GM21723 (cell line): ENCODE data around the gene RNF214.
"Not testable (repeated sequence)": the region's sequence is repeated elsewhere in the genome, so short reads cannot be mapped to it uniquely, and the experiment has no call there.

Experiments
- ATAC-seq: cut with Tn5 transposase; IDR thresholded peaks from one replicate; pipeline ENCODE4 v1.9.1; 2021; ENCODE audit warnings: mild to moderate bottlenecking, moderate library complexity; ENCODE audit not compliant: unreplicated experiment

RNF214 gene

GRCh38 chr11:117197516-117198456, 34.7 kb upstream of the RNF214 start:
- no peak for ATAC-seq

GRCh38 chr11:117198613-117199012, 33.9 kb upstream of the RNF214 start:
- no peak for ATAC-seq

GRCh38 chr11:117199053-117199915, 33.2 kb upstream of the RNF214 start, which contains the start of gene TAGLN:
Gene TAGLN, plus strand, starts transcription at chr11:117199370. Its CDS starts 3,644 bp downstream, at chr11:117203014.
- ATAC-seq = no peak

GRCh38 chr11:117199916-117200812, 32.3 kb upstream of the RNF214 start:
- no peak for ATAC-seq

GRCh38 chr11:117200813-117201657, 31.4 kb upstream of the RNF214 start:
- ATAC-seq = no peak

GRCh38 chr11:117201658-117202305, 30.7 kb upstream of the RNF214 start:
- ATAC-seq = no peak

- no peak for ATAC-seq
Observed at GRCh38 chr11:117202386-117203068, 29.9 kb upstream of the RNF214 start.

GRCh38 chr11:117203069-117203407, 29.4 kb upstream of the RNF214 start:
- no peak for ATAC-seq

GRCh38 chr11:117204283-117205080, 28.0 kb upstream of the RNF214 start:
- ATAC-seq = no peak

GRCh38 chr11:117205211-117205818, 27.2 kb upstream of the RNF214 start:
- ATAC-seq = no peak

- not testable (repeated sequence) for ATAC-seq
Observed at GRCh38 chr11:117206111-117206510, 26.4 kb upstream of the RNF214 start.

- ATAC-seq = not testable (repeated sequence)
Observed at GRCh38 chr11:117206859-117207258, 25.6 kb upstream of the RNF214 start.

GRCh38 chr11:117207481-117207880, 25.0 kb upstream of the RNF214 start:
- not testable (repeated sequence) for ATAC-seq

- ATAC-seq = not testable (repeated sequence)
Observed at GRCh38 chr11:117208710-117209109, 23.8 kb upstream of the RNF214 start.

- ATAC-seq = not testable (repeated sequence)
Observed at GRCh38 chr11:117209351-117210125, 22.9 kb upstream of the RNF214 start.

GRCh38 chr11:117210620-117211019, 21.9 kb upstream of the RNF214 start:
- no peak for ATAC-seq
